ENCODE measurements around the gene AARS2.

- no peak for TF ChIP-seq POLR2A (IDR thresholded peaks at IDR 0.05)
- no peak for TF ChIP-seq CTCF (IDR thresholded peaks at IDR 0.05)
Observed at GRCh38 chr6:44302856-44303255, 10.3 kb downstream of the AARS2 start.

Data from upper lobe of left lung (tissue), 4 donors.